GM21367 (cell line): ENCODE results near the gene NIPAL1.
"Not testable (repeated sequence)": the region's sequence is repeated elsewhere in the genome, so short reads cannot be mapped to it uniquely, and the experiment has no call there.

Experiments
- ATAC-seq: cut with Tn5 transposase; IDR thresholded peaks from one replicate; pipeline ENCODE4 v1.9.1; 2021; ENCODE audit not compliant: unreplicated experiment

NIPAL1 gene

GRCh38 chr4:48016141-48017107 is at the start of gene NIPAL1, which contains the start of gene CNGA1:
NIPAL1 (plus strand) TSS chr4:48016772; CDS start chr4:48016840, 68 bp downstream.
CNGA1 (minus strand) TSS chr4:48016681; CDS start chr4:47952689, 63,992 bp downstream.
- ATAC-seq: peak; percentile 90

- no peak for ATAC-seq
Observed at GRCh38 chr4:47968847-47969246, 47.7 kb upstream of the NIPAL1 start.

- ATAC-seq: peak; percentile 85
Observed at GRCh38 chr4:47972181-47972580, 44.4 kb upstream of the NIPAL1 start.

- no peak for ATAC-seq
Observed at GRCh38 chr4:47972721-47973120, 43.9 kb upstream of the NIPAL1 start.

GRCh38 chr4:47974566-47974965 is 42.0 kb upstream of the NIPAL1 start:
- ATAC-seq: no peak

- no peak for ATAC-seq
Observed at GRCh38 chr4:47990145-47990544, 26.4 kb upstream of the NIPAL1 start.

- ATAC-seq: not testable (repeated sequence)
Observed at GRCh38 chr4:47992475-47992874, 24.1 kb upstream of the NIPAL1 start.

- no peak for ATAC-seq
Observed at GRCh38 chr4:47996021-47996420, 20.6 kb upstream of the NIPAL1 start.

GRCh38 chr4:48002267-48002666 is 14.3 kb upstream of the NIPAL1 start:
- no peak for ATAC-seq

- not testable (repeated sequence) for ATAC-seq
Observed at GRCh38 chr4:48003568-48003967, 13.0 kb upstream of the NIPAL1 start.

GRCh38 chr4:48005781-48006180 is 10.8 kb upstream of the NIPAL1 start:
- no peak for ATAC-seq

- ATAC-seq: no peak
Observed at GRCh38 chr4:48008021-48008596, 8.5 kb upstream of the NIPAL1 start.

- ATAC-seq: not testable (repeated sequence)
Observed at GRCh38 chr4:48010906-48011305, 5.7 kb upstream of the NIPAL1 start.

- ATAC-seq: no peak
Observed at GRCh38 chr4:48011722-48012121, 4.8 kb upstream of the NIPAL1 start.

- ATAC-seq: no peak
Observed at GRCh38 chr4:48012824-48013223, 3.7 kb upstream of the NIPAL1 start.

- ATAC-seq: no peak
Observed at GRCh38 chr4:48015216-48015615, 1.4 kb upstream of the NIPAL1 start.

- no peak for ATAC-seq
Observed at GRCh38 chr4:48015678-48016077, 894 bp upstream of the NIPAL1 start.

GRCh38 chr4:48017108-48017571 is 568 bp downstream of the NIPAL1 start:
- ATAC-seq: peak; percentile 5

GRCh38 chr4:48018112-48018511 is 1.5 kb downstream of the NIPAL1 start:
- ATAC-seq: no peak

- ATAC-seq: no peak
Observed at GRCh38 chr4:48021100-48021499, 4.5 kb downstream of the NIPAL1 start.

GRCh38 chr4:48022192-48022799 is 5.7 kb downstream of the NIPAL1 start:
- no peak for ATAC-seq

- no peak for ATAC-seq
Observed at GRCh38 chr4:48024522-48024921, 8.0 kb downstream of the NIPAL1 start.
